Measurements from ENCODE around the gene TBKBP1. TPM values are rescaled to one million over a fixed set of nuclear protein-coding genes. Genes with fewer than 3 reads are reported as not detected.

TBKBP1 gene
- total and polyA plus RNA-seq, 9 of the 15 experiments (the other 6 are each of a cell fraction or from before 2014, with no cell fraction given): 0.03 to 15.6 (median 6.8) TPM

DNA sequence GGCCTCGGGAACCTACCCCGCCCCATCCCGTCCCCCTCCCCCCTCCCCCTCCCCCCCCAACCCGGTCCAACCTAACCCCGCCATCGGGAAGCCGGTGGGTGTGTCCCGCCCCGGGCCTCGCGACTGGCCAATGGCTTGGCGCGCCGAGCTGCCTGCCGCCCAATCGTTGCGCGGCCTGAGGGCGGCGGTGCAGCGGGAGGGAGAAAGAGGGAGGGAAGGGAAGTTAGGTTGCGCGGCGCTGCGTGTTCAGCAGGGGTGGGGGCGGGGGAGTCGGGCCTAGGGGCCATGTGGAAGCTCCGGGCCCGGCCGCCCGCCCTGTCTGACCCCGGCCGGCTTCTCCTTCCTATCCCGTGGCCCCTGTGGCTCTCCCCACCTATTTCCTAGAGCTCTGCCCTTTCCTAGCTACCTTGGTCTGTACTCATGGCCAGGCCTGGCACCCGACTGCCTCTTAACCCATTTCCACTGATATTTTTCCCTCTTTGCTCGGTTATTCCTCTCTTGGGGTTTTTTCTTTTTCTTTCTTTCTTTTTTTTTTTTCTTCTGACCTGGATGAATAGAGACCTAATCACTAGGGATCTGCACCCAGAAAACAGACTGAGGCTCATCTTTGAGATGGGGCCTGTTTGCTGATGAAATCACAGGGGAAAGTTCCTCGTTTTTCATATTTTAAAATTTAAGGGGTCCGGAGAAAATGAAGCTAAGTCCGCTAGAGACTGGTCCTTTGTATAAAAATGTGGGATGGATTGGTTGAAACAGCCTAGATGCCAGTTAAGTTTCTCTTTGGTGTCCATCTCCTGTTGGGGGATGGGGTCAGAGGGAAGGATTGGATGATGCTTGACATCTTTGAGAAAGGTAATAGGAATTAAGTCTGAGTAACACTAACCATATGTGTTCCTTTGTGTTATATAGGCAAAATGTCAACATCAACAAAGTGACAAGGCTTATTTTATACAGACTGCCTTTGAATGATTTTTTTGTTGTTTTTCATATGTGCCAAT lies 43.1 kb upstream of the TBKBP1 start (continued):
- TF ChIP-seq MBD2 (IDR thresholded peaks at IDR 0.05; ENCODE audit: borderline replicate concordance, low read depth): peak; percentile 92; the same call in 1 of the 2 replicates
- no peak for TF ChIP-seq MAFF (IDR thresholded peaks at IDR 0.05; ENCODE audit: low read length)
- 0 out of 2 replicates have a peak, but pooled peaks have one; percentile 36 for TF ChIP-seq ESRRA (IDR thresholded peaks at IDR 0.05; ENCODE audit: borderline replicate concordance, low read depth)
- peak; percentile 39; the same call in 1 of the 2 replicates for TF ChIP-seq POLR2AphosphoS2 (IDR thresholded peaks at IDR 0.05; ENCODE audit: low read length)
- peak; percentile 43 for TF ChIP-seq POLR2B (IDR thresholded peaks at IDR 0.05; ENCODE audit: low read depth, partially characterized antibody)
- TF ChIP-seq POLR2AphosphoS5 (IDR thresholded peaks at IDR 0.05; ENCODE audit: control insufficient read depth, insufficient read depth, low read depth, low read length): peak; percentile 50; the same call in 1 of the 2 replicates
- peak; percentile 81 for TF ChIP-seq SP2 (IDR thresholded peaks at IDR 0.05; ENCODE audit: extremely low read depth, low read depth, low read length, poor library complexity, severe bottlenecking)
- TF ChIP-seq L3MBTL2 (IDR thresholded peaks at IDR 0.05): peak; percentile 42; the same call in 1 of the 2 replicates
- TF ChIP-seq, protein P1, sequence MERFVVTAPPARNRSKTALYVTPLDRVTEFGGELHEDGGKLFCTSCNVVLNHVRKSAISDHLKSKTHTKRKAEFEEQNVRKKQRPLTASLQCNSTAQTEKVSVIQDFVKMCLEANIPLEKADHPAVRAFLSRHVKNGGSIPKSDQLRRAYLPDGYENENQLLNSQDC (CRISPR knock-in tag; IDR thresholded peaks at IDR 0.05): no peak
- no peak for TF ChIP-seq ZNF165 (CRISPR knock-in tag; IDR thresholded peaks at IDR 0.05; ENCODE audit: borderline replicate concordance)
- no peak for TF ChIP-seq FUS (optimal IDR thresholded peaks at IDR 0.05; ENCODE audit: low read depth, low read length)
- TF ChIP-seq TEAD1 (CRISPR knock-in tag; IDR thresholded peaks at IDR 0.05): peak in 1 of 2 experiments; percentile 29; a peak in 1 of 4 replicates
- TF ChIP-seq SMC3 (conservative IDR thresholded peaks at IDR 0.05; ENCODE audit: insufficient read depth, low read depth, low read length): no peak
- TF ChIP-seq, protein P2, sequence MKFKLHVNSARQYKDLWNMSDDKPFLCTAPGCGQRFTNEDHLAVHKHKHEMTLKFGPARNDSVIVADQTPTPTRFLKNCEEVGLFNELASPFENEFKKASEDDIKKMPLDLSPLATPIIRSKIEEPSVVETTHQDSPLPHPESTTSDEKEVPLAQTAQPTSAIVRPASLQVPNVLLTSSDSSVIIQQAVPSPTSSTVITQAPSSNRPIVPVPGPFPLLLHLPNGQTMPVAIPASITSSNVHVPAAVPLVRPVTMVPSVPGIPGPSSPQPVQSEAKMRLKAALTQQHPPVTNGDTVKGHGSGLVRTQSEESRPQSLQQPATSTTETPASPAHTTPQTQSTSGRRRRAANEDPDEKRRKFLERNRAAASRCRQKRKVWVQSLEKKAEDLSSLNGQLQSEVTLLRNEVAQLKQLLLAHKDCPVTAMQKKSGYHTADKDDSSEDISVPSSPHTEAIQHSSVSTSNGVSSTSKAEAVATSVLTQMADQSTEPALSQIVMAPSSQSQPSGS (CRISPR knock-in tag; IDR thresholded peaks at IDR 0.05): no peak
- TF ChIP-seq CREM (IDR thresholded peaks at IDR 0.05; ENCODE audit: low read depth): peak; percentile 82
- TF ChIP-seq, protein P3, sequence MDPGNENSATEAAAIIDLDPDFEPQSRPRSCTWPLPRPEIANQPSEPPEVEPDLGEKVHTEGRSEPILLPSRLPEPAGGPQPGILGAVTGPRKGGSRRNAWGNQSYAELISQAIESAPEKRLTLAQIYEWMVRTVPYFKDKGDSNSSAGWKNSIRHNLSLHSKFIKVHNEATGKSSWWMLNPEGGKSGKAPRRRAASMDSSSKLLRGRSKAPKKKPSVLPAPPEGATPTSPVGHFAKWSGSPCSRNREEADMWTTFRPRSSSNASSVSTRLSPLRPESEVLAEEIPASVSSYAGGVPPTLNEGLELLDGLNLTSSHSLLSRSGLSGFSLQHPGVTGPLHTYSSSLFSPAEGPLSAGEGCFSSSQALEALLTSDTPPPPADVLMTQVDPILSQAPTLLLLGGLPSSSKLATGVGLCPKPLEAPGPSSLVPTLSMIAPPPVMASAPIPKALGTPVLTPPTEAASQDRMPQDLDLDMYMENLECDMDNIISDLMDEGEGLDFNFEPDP (CRISPR knock-in tag; IDR thresholded peaks at IDR 0.05): no peak
- TF ChIP-seq, protein P4, sequence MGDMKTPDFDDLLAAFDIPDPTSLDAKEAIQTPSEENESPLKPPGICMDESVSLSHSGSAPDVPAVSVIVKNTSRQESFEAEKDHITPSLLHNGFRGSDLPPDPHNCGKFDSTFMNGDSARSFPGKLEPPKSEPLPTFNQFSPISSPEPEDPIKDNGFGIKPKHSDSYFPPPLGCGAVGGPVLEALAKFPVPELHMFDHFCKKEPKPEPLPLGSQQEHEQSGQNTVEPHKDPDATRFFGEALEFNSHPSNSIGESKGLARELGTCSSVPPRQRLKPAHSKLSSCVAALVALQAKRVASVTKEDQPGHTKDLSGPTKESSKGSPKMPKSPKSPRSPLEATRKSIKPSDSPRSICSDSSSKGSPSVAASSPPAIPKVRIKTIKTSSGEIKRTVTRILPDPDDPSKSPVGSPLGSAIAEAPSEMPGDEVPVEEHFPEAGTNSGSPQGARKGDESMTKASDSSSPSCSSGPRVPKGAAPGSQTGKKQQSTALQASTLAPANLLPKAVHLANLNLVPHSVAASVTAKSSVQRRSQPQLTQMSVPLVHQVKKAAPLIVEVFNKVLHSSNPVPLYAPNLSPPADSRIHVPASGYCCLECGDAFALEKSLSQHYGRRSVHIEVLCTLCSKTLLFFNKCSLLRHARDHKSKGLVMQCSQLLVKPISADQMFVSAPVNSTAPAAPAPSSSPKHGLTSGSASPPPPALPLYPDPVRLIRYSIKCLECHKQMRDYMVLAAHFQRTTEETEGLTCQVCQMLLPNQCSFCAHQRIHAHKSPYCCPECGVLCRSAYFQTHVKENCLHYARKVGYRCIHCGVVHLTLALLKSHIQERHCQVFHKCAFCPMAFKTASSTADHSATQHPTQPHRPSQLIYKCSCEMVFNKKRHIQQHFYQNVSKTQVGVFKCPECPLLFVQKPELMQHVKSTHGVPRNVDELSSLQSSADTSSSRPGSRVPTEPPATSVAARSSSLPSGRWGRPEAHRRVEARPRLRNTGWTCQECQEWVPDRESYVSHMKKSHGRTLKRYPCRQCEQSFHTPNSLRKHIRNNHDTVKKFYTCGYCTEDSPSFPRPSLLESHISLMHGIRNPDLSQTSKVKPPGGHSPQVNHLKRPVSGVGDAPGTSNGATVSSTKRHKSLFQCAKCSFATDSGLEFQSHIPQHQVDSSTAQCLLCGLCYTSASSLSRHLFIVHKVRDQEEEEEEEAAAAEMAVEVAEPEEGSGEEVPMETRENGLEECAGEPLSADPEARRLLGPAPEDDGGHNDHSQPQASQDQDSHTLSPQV (IDR thresholded peaks at IDR 0.05): no peak
